Measurements from ENCODE around the gene AKR1C3. TPM values are rescaled to one million over a fixed set of nuclear protein-coding genes. Genes with fewer than 3 reads are reported as not detected.
A peak's percentile ranks its signal among the peaks of the same experiment; 100 is the strongest.

Gene AKR1C3
- total RNA-seq, 1 donor from 2014 or later = 1.2 TPM

GRCh38 chr10:5064656-5065055, 29.6 kb upstream of the AKR1C3 start:
- Histone ChIP-seq H3K4me3 (ENCODE audit: low read depth, low read length) (no peak overlapping the region), H3K36me3 (ENCODE audit: control insufficient read depth, insufficient read depth, low read length) (no peaks in the 10 kb centered on the region), H3K27me3 (ENCODE audit: control insufficient read depth, insufficient read depth, low read length) (no peaks in the 10 kb centered on the region)
- no peak for TF ChIP-seq CTCF (IDR thresholded peaks at IDR 0.05; ENCODE audit: insufficient read depth, low read length, poor library complexity, severe bottlenecking)
- DNase-seq (ENCODE audit: low read depth) = no peak

GRCh38 chr10:5068274-5068984, 25.8 kb upstream of the AKR1C3 start:
- Histone ChIP-seq H3K4me3 (ENCODE audit: low read depth, low read length) (no peak overlapping the region), H3K27me3 (ENCODE audit: control insufficient read depth, insufficient read depth, low read length) (no peaks in the 10 kb centered on the region), H3K36me3 (ENCODE audit: control insufficient read depth, insufficient read depth, low read length) (no peaks in the 10 kb centered on the region)
- TF ChIP-seq CTCF (IDR thresholded peaks at IDR 0.05; ENCODE audit: insufficient read depth, low read length, poor library complexity, severe bottlenecking) = no peak
- no peak for DNase-seq (ENCODE audit: low read depth)

GRCh38 chr10:5070648-5071410, 23.4 kb upstream of the AKR1C3 start:
- DNase-seq (ENCODE audit: low read depth) = no peak
- Histone ChIP-seq H3K4me3 (ENCODE audit: low read depth, low read length) (peak overlapping the region; percentile 10), H3K36me3 (ENCODE audit: control insufficient read depth, insufficient read depth, low read length) (no peaks in the 10 kb centered on the region), H3K27me3 (ENCODE audit: control insufficient read depth, insufficient read depth, low read length) (no peaks in the 10 kb centered on the region)
- TF ChIP-seq CTCF (IDR thresholded peaks at IDR 0.05; ENCODE audit: insufficient read depth, low read length, poor library complexity, severe bottlenecking) = no peak

- TF ChIP-seq CTCF (IDR thresholded peaks at IDR 0.05; ENCODE audit: insufficient read depth, low read length, poor library complexity, severe bottlenecking) = no peak
- H3K36me3 ChIP-seq (ENCODE audit: control insufficient read depth, insufficient read depth, low read length) = no peaks in the 10 kb centered on the region
- H3K4me3 ChIP-seq (ENCODE audit: low read depth, low read length) = peak overlapping the region; percentile 10
- peak; percentile 96 for DNase-seq (ENCODE audit: low read depth)
- H3K27me3 ChIP-seq (ENCODE audit: control insufficient read depth, insufficient read depth, low read length) = no peaks in the 10 kb centered on the region
Observed at GRCh38 chr10:5071411-5072198, 22.6 kb upstream of the AKR1C3 start.

GRCh38 chr10:5073659-5074058, 20.6 kb upstream of the AKR1C3 start:
- no peaks in the 10 kb centered on the region for H3K36me3 ChIP-seq (ENCODE audit: control insufficient read depth, insufficient read depth, low read length)
- TF ChIP-seq CTCF (IDR thresholded peaks at IDR 0.05; ENCODE audit: insufficient read depth, low read length, poor library complexity, severe bottlenecking) = no peak
- no peak overlapping the region for H3K4me3 ChIP-seq (ENCODE audit: low read depth, low read length)
- no peaks in the 10 kb centered on the region for H3K27me3 ChIP-seq (ENCODE audit: control insufficient read depth, insufficient read depth, low read length)
- no peak for DNase-seq (ENCODE audit: low read depth)

Measured in kidney epithelial cell (primary cell).